Lower leg skin (tissue), 4 donors: ENCODE results near the gene KIF27. TPM values are rescaled to one million over a fixed set of nuclear protein-coding genes. Genes with fewer than 3 reads are reported as not detected.

Experiments used
- DNase-seq, 2 donors: peaks; one replicate each; pipeline ENCODE4 v3.0.0-alpha.2; 2019; ENCODE audit warnings: low spot score in 2 of 2
- H3K4me3 ChIP-seq: fragments of 200-600 bp; sonication (generic); 2 replicates; pipeline ENCODE4 v1.5.1; 2017; ENCODE audit warnings: mild to moderate bottlenecking, low read depth; ENCODE audit not compliant: poor library complexity, severe bottlenecking
- CTCF ChIP-seq, 3 donors: fragments of 450-650 bp; IDR thresholded peaks; one replicate each; pipeline ENCODE4 v1.5.1; 2016; ENCODE audit warnings: antibody characterized with exemption in 3 of 3, mild to moderate bottlenecking in 3 of 3, moderate library complexity in 2 of 3
- POLR2A ChIP-seq, 2 donors: fragments of 450-650 bp; IDR thresholded peaks; one replicate each; pipeline ENCODE4 v1.6.1; 2016 to 2017; ENCODE audit warnings: antibody characterized with exemption in 2 of 2, mild to moderate bottlenecking in 1 of 2, moderate library complexity in 1 of 2
- WGBS, 2 donors: methylation state at CpG; one replicate each; pipeline ENCODE4 v1.1.5; 2018; 5-methylcytosine and 5-hydroxymethylcytosine counted together
- intact Hi-C: fragments of 100-400 bp; cut with DNase I; formaldehyde crosslinking; loops from one replicate; pipeline ENCODE4 v1.15.0; 2023; ENCODE audit warnings: low total_unique reads
- total RNA-seq, 4 donors: library from RNA; depleted of rRNA; stranded (reverse); fragments of >200 nt; gene quantifications; one replicate each; pipeline ENCODE4 v1.1.0, GENCODE V29; 2016

Gene KIF27
- total RNA-seq, 4 donors from 2014 or later, result 3.4 to 6.3 (median 5.4) TPM

- intact Hi-C loops, result loop anchor here (5.0 to 10.0 kb wide), 3 partner anchors 326 to 588 kb away; no protein-coding TSS in a partner anchor
Observed at GRCh38 chr9:83936523-83936922, 15.3 kb upstream of the KIF27 start.

GRCh38 chr9:83935276-83935935, 14.2 kb upstream of the KIF27 start:
- intact Hi-C loops, result loop anchor here (5.0 to 10.0 kb wide), 3 partner anchors 327 to 589 kb away; no protein-coding TSS in a partner anchor
- no peak overlapping the region for H3K4me3 ChIP-seq
- TF ChIP-seq CTCF (IDR thresholded peaks at IDR 0.05) (no peak), POLR2A (IDR thresholded peaks at IDR 0.05) (no peak)
- WGBS, 2 donors, result 72 to 81% methylated on average over 3 of the region's 3 CpGs
- no peak for DNase-seq

More at GRCh38 chr9:83936523-83936922, 15.3 kb upstream of the KIF27 start:
- no peak for DNase-seq
- H3K4me3 ChIP-seq, result no peak overlapping the region
- WGBS, 2 donors, result 85 to 90% methylated on average over 6 of the region's 6 CpGs
- TF ChIP-seq POLR2A (IDR thresholded peaks at IDR 0.05), result no peak

GRCh38 chr9:83934569-83935275, 13.5 kb upstream of the KIF27 start:
- no peak for DNase-seq
- H3K4me3 ChIP-seq, result no peak overlapping the region
- WGBS, 2 donors, result 79% methylated on average over 5 of the region's 5 CpGs
- TF ChIP-seq POLR2A (IDR thresholded peaks at IDR 0.05) (no peak), CTCF (IDR thresholded peaks at IDR 0.05) (no peak)
- intact Hi-C loops, result loop anchor here (5.0 to 10.0 kb wide), 3 partner anchors 328 to 590 kb away; no protein-coding TSS in a partner anchor

- DNase-seq, result no peak
- no peak for TF ChIP-seq POLR2A (IDR thresholded peaks at IDR 0.05)
- TF ChIP-seq CTCF (IDR thresholded peaks at IDR 0.05), result no peak
- intact Hi-C loops, result loop anchor here (10.0 kb wide), 1 partner anchor 591 kb away; no protein-coding TSS in a partner anchor
- no peak overlapping the region for H3K4me3 ChIP-seq
- 75 to 76% methylated on average over 3 of the region's 3 CpGs for WGBS, 2 donors
Observed at GRCh38 chr9:83933790-83934189, 12.6 kb upstream of the KIF27 start.

GRCh38 chr9:83932851-83933250, 11.6 kb upstream of the KIF27 start:
- TF ChIP-seq POLR2A (IDR thresholded peaks at IDR 0.05) (no peak), CTCF (IDR thresholded peaks at IDR 0.05) (no peak)
- intact Hi-C loops, result loop anchor here (10.0 kb wide), 1 partner anchor 592 kb away; no protein-coding TSS in a partner anchor
- 91 to 94% methylated on average over 5 of the region's 5 CpGs for WGBS, 2 donors
- DNase-seq, result no peak
- H3K4me3 ChIP-seq, result no peak overlapping the region

GRCh38 chr9:83932011-83932410, 10.8 kb upstream of the KIF27 start:
- WGBS, 2 donors, result 67 to 88% methylated on average over 2 of the region's 2 CpGs
- H3K4me3 ChIP-seq, result no peak overlapping the region
- DNase-seq, result no peak
- intact Hi-C loops, result loop anchor here (10.0 kb wide), 1 partner anchor 593 kb away; no protein-coding TSS in a partner anchor
- no peak for TF ChIP-seq CTCF (IDR thresholded peaks at IDR 0.05)
- no peak for TF ChIP-seq POLR2A (IDR thresholded peaks at IDR 0.05)
